IPS-11a (cell line): ENCODE results near the gene ZNF667.

Experiments
- H3K4me3 ChIP-seq: one replicate; pipeline ENCODE4 v1.5.1; 2013; ENCODE audit warnings: low read depth, low read length, control low read depth

Gene ZNF667

DNA sequence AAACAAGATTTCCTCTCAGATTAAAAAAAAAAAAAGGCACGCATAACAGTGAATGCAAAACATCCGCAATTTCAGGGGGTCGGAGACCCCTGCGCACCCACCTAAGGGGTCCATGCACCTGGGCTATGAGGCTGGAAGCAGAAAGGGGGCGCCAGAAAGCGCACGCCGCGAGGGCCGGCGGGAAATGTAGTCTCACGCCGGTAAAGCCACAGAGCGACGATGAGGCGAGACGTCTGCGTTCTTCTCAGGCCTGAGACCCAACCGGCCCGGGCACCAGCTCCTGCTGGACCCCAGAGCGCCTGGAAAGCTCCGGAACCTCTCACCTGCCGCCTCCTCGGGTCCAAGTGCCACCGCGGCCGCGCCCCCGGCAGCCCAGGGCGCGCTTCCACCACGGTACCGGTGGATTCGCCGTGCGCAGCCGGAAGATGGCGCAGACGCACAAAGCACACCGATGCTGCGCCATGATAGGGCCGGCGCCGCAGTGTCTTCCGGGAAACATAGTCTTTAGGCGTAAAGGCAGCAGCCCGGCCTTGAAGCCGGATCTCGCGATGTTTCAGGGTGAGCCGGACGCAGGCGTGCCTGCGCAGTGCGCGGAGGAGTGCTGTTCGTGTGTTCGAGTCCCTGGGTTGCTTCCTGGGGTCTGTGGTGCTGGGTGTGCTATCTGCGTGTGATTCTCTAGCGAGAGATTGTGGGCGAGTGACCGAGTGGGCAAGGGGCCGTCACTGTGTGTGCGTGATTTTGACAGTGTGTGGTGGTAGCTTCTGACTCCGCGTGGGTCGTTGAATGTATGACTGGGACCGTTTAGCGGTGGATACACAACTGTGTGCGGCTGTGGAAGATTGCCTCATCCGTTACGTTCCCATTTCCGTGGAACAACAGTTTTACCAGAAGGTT lies 83.8 kb downstream of the ZNF667 start, which contains the start of gene ZNF582:
ZNF582 (minus strand) TSS at position 416 of the 894 bp plus-strand sequence. CDS start 1,782 bp downstream, outside the sequence.
- H3K4me3 ChIP-seq: peak within 1 kb of the TSS; percentile 88
